ENCODE results near the gene YTHDC1.

YTHDC1 gene

GRCh38 chr4:68359508-68359907 is 9.6 kb upstream of the YTHDC1 start:
- DNase-seq: no peak

GRCh38 chr4:68358988-68359387 is 9.1 kb upstream of the YTHDC1 start:
- no peak for DNase-seq

GRCh38 chr4:68352791-68353190 is 2.9 kb upstream of the YTHDC1 start:
- no peak for DNase-seq

- peak in 13 of 56 donors; percentile 3 to 65 (median 48) for DNase-seq
Measured at GRCh38 chr4:68349279-68349648, 626 bp downstream of the YTHDC1 start.

- no peak for DNase-seq
Measured at GRCh38 chr4:68348577-68348976, 1.3 kb downstream of the YTHDC1 start.

GRCh38 chr4:68347845-68348244 is 2.0 kb downstream of the YTHDC1 start:
- DNase-seq: no peak

- no peak for DNase-seq
Measured at GRCh38 chr4:68346461-68346860, 3.4 kb downstream of the YTHDC1 start.

- no peak for DNase-seq
Measured at GRCh38 chr4:68344785-68345184, 5.1 kb downstream of the YTHDC1 start.

GRCh38 chr4:68344049-68344448 is 5.8 kb downstream of the YTHDC1 start:
- no peak for DNase-seq

- DNase-seq: peak in 13 of 56 donors; percentile 1 to 29 (median 10)
Measured at GRCh38 chr4:68342134-68342533, 7.8 kb downstream of the YTHDC1 start.

GRCh38 chr4:68338625-68339024 is 11.3 kb downstream of the YTHDC1 start:
- DNase-seq: no peak

- no peak for DNase-seq
Measured at GRCh38 chr4:68337522-68337921, 12.4 kb downstream of the YTHDC1 start.

- DNase-seq: no peak
Measured at GRCh38 chr4:68337004-68337403, 12.9 kb downstream of the YTHDC1 start.

- no peak for DNase-seq
Measured at GRCh38 chr4:68336530-68336929, 13.4 kb downstream of the YTHDC1 start.

GRCh38 chr4:68326141-68326540 is 23.7 kb downstream of the YTHDC1 start:
- no peak for DNase-seq

GRCh38 chr4:68324519-68325262 is 25.2 kb downstream of the YTHDC1 start:
- DNase-seq: no peak

- no peak for DNase-seq
Measured at GRCh38 chr4:68319040-68319439, 30.9 kb downstream of the YTHDC1 start.

- DNase-seq: no peak
Measured at GRCh38 chr4:68316193-68316969, 33.5 kb downstream of the YTHDC1 start.

GRCh38 chr4:68310651-68311247 is 39.1 kb downstream of the YTHDC1 start:
- DNase-seq: no peak

- DNase-seq: no peak
Measured at GRCh38 chr4:68304731-68305130, 45.2 kb downstream of the YTHDC1 start.

- no peak for DNase-seq
Measured at GRCh38 chr4:68299492-68300457, 50.1 kb downstream of the YTHDC1 start.

All from nucleus accumbens (tissue), 56 donors.